ENCODE measurements around the gene MAPKAPK2.
"Not testable (repeated sequence)": the region's sequence is repeated elsewhere in the genome, so short reads cannot be mapped to it uniquely, and the experiment has no call there.

The MAPKAPK2 gene

DNA sequence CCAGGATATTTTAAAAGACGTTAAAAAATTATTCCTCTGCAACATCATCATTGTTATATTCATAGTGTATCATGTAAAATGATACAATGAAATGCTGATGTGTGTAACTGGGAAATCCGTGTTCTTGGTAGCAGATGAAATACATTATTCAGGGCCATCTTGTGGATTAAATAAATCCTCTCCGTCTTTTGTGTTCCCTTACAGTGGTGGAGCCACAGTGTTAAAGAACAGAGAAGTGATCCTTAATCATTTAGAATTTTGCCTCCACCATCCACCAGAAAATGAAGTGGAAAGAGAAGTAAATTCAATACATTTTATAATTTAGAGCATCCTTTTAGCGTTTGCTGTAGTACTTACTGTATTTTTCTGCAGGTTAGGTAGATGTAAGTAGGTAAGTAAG lies 48.0 kb upstream of the MAPKAPK2 start:
- H2AFZ ChIP-seq (ENCODE audit: low read length) = no peak overlapping the region
- H3F3A ChIP-seq (ENCODE audit: low read depth) = no peaks in the 10 kb centered on the region
- peak overlapping the region; percentile 86 for H3K9ac ChIP-seq (ENCODE audit: low read depth, low read length, poor library complexity, severe bottlenecking)
- no peaks in the 10 kb centered on the region for H3K36me3 ChIP-seq (ENCODE audit: insufficient read depth, low read length)
- peaks cover 60% of the 10 kb centered on the region for H3K79me2 ChIP-seq (ENCODE audit: insufficient read depth, low read length)
- peaks cover 7% of the 10 kb centered on the region for H4K20me1 ChIP-seq (ENCODE audit: insufficient read depth, low read length, poor library complexity, severe bottlenecking)
- peaks cover 39% of the 10 kb centered on the region for H3K4me1 ChIP-seq (ENCODE audit: insufficient read depth, low read length, poor library complexity, severe bottlenecking)
- peak overlapping the region; percentile 91 for H3K4me3 ChIP-seq (ENCODE audit: low read length, poor library complexity, severe bottlenecking)
- no peaks in the 10 kb centered on the region for H3K9me2 ChIP-seq (replicated peaks; ENCODE audit: low read depth, low read length)
- no peaks in the 10 kb centered on the region for H3K9me3 ChIP-seq (ENCODE audit: insufficient read depth, low read depth, low read length)
- peak overlapping the region; percentile 89 for H3K4me2 ChIP-seq (ENCODE audit: low read depth, low read length, poor library complexity, severe bottlenecking)
- TF ChIP-seq EZH2phosphoT487 (IDR thresholded peaks at IDR 0.05; ENCODE audit: borderline replicate concordance) = no peak
- TF ChIP-seq, protein P1, sequence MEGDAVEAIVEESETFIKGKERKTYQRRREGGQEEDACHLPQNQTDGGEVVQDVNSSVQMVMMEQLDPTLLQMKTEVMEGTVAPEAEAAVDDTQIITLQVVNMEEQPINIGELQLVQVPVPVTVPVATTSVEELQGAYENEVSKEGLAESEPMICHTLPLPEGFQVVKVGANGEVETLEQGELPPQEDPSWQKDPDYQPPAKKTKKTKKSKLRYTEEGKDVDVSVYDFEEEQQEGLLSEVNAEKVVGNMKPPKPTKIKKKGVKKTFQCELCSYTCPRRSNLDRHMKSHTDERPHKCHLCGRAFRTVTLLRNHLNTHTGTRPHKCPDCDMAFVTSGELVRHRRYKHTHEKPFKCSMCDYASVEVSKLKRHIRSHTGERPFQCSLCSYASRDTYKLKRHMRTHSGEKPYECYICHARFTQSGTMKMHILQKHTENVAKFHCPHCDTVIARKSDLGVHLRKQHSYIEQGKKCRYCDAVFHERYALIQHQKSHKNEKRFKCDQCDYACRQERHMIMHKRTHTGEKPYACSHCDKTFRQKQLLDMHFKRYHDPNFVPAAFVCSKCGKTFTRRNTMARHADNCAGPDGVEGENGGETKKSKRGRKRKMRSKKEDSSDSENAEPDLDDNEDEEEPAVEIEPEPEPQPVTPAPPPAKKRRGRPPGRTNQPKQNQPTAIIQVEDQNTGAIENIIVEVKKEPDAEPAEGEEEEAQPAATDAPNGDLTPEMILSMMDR (conservative IDR thresholded peaks at IDR 0.05; ENCODE audit: low read length) = no peak
- H3K27me3 ChIP-seq (ENCODE audit: insufficient read depth, low read length, poor library complexity, severe bottlenecking) = no peaks in the 10 kb centered on the region

DNA sequence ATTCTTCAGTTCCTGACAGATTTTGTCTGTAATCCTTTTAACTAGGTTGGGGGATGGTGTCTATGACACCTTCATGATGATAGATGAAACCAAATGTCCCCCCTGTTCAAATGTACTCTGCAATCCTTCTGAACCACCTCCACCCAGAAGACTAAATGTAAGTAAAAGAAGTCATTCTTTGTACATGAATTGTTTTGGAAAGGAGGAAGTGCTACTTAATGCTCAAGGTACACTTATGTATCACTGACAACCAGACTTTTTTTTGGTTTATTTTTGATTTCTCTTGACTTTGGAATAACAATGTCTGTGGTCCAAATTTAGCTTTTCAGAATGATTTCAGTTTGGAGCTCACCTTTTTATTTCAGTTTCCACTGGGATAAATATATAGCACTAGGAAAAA lies 47.1 kb upstream of the MAPKAPK2 start:
- peak overlapping the region; percentile 91 for H3K4me3 ChIP-seq (ENCODE audit: low read length, poor library complexity, severe bottlenecking)
- H3K36me3 ChIP-seq (ENCODE audit: insufficient read depth, low read length) = no peaks in the 10 kb centered on the region
- peaks cover 39% of the 10 kb centered on the region for H3K4me1 ChIP-seq (ENCODE audit: insufficient read depth, low read length, poor library complexity, severe bottlenecking)
- peak overlapping the region; percentile 86 for H3K9ac ChIP-seq (ENCODE audit: low read depth, low read length, poor library complexity, severe bottlenecking)
- no peaks in the 10 kb centered on the region for H3K9me2 ChIP-seq (replicated peaks; ENCODE audit: low read depth, low read length)
- H3K79me2 ChIP-seq (ENCODE audit: insufficient read depth, low read length) = peaks cover 60% of the 10 kb centered on the region
- H3K27me3 ChIP-seq (ENCODE audit: insufficient read depth, low read length, poor library complexity, severe bottlenecking) = no peaks in the 10 kb centered on the region
- peak overlapping the region; percentile 89 for H3K4me2 ChIP-seq (ENCODE audit: low read depth, low read length, poor library complexity, severe bottlenecking)
- no peak overlapping the region for H2AFZ ChIP-seq (ENCODE audit: low read length)
- no peaks in the 10 kb centered on the region for H3K9me3 ChIP-seq (ENCODE audit: insufficient read depth, low read depth, low read length)
- H4K20me1 ChIP-seq (ENCODE audit: insufficient read depth, low read length, poor library complexity, severe bottlenecking) = peaks cover 7% of the 10 kb centered on the region
- TF ChIP-seq, protein P1 (conservative IDR thresholded peaks at IDR 0.05; ENCODE audit: low read length) = no peak
- TF ChIP-seq EZH2phosphoT487 (IDR thresholded peaks at IDR 0.05; ENCODE audit: borderline replicate concordance) = no peak
- no peaks in the 10 kb centered on the region for H3F3A ChIP-seq (ENCODE audit: low read depth)

DNA sequence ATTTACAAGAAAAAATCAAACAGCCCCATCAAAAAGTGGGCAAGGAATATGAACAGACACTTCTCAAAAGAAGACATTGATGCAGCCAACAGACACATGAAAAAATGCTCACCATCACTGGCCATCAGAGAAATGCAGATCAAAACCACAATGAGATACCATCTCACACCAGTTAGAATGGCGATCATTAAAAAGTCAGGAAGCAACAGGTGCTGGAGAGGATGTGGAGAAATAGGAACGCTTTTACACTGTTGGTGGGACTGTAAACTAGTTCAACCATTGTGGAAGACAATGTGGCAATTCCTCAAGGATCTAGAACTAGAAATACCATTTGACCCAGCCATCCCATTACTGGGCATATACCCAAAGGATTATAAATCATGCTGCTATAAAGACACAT lies 42.6 kb upstream of the MAPKAPK2 start:
- not testable (repeated sequence) for H3K9ac ChIP-seq (ENCODE audit: low read depth, low read length, poor library complexity, severe bottlenecking); H2AFZ ChIP-seq (ENCODE audit: low read length); H3K27me3 ChIP-seq (ENCODE audit: insufficient read depth, low read length, poor library complexity, severe bottlenecking); H3K4me3 ChIP-seq (ENCODE audit: low read length, poor library complexity, severe bottlenecking); H3K9me3 ChIP-seq (ENCODE audit: insufficient read depth, low read depth, low read length); H3F3A ChIP-seq (ENCODE audit: low read depth); H3K36me3 ChIP-seq (ENCODE audit: insufficient read depth, low read length); H3K4me2 ChIP-seq (ENCODE audit: low read depth, low read length, poor library complexity, severe bottlenecking); H3K9me2 ChIP-seq (replicated peaks; ENCODE audit: low read depth, low read length); H4K20me1 ChIP-seq (ENCODE audit: insufficient read depth, low read length, poor library complexity, severe bottlenecking)
- H3K4me1 ChIP-seq (ENCODE audit: insufficient read depth, low read length, poor library complexity, severe bottlenecking) = peaks cover 31% of the 10 kb centered on the region
- H3K79me2 ChIP-seq (ENCODE audit: insufficient read depth, low read length) = peaks cover 53% of the 10 kb centered on the region

DNA sequence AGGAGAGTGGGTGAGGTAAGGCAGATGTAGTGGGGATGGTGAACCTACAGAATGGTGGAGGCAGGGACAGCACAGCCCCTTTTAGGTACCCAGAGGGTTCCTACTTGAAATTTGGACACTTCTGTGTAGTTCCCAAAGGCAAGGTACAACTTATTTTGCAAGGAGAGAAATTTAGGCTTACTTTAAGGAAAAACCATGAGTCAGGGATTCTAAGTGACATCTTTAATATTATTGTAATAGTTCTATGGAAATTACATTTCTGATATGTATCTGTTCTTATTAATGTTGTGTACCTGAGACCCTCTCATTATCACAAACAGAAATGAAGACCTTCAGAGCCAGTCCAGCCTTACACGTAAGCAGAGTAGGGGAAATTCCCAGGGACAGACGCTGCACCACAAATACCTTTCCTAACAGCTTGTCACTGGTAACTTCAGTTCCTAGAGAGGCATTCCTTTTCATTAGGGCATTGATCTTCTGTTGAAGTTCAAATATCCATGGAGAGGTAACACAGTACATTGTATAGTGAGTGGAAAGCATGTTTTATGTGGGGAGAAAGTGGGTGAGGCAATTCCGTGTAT lies 41.5 kb upstream of the MAPKAPK2 start:
- H2AFZ ChIP-seq (ENCODE audit: low read length) = no peak overlapping the region
- no peaks in the 10 kb centered on the region for H3K27me3 ChIP-seq (ENCODE audit: insufficient read depth, low read length, poor library complexity, severe bottlenecking)
- no peaks in the 10 kb centered on the region for H4K20me1 ChIP-seq (ENCODE audit: insufficient read depth, low read length, poor library complexity, severe bottlenecking)
- no peaks in the 10 kb centered on the region for H3F3A ChIP-seq (ENCODE audit: low read depth)
- no peaks in the 10 kb centered on the region for H3K9me3 ChIP-seq (ENCODE audit: insufficient read depth, low read depth, low read length)
- H3K9ac ChIP-seq (ENCODE audit: low read depth, low read length, poor library complexity, severe bottlenecking) = no peak overlapping the region
- H3K79me2 ChIP-seq (ENCODE audit: insufficient read depth, low read length) = peaks cover 41% of the 10 kb centered on the region
- no peak for TF ChIP-seq EZH2phosphoT487 (IDR thresholded peaks at IDR 0.05; ENCODE audit: borderline replicate concordance)
- TF ChIP-seq, protein P1 (conservative IDR thresholded peaks at IDR 0.05; ENCODE audit: low read length) = no peak
- peaks cover 21% of the 10 kb centered on the region for H3K4me1 ChIP-seq (ENCODE audit: insufficient read depth, low read length, poor library complexity, severe bottlenecking)
- no peak overlapping the region for H3K4me3 ChIP-seq (ENCODE audit: low read length, poor library complexity, severe bottlenecking)
- H3K9me2 ChIP-seq (replicated peaks; ENCODE audit: low read depth, low read length) = no peaks in the 10 kb centered on the region
- H3K4me2 ChIP-seq (ENCODE audit: low read depth, low read length, poor library complexity, severe bottlenecking) = no peak overlapping the region
- peaks cover 15% of the 10 kb centered on the region for H3K36me3 ChIP-seq (ENCODE audit: insufficient read depth, low read length)

Data from Loucy (cell line).